ENCODE measurements around the gene ATAD3A. TPM values are rescaled to one million over a fixed set of nuclear protein-coding genes. Genes with fewer than 3 reads are reported as not detected.

The ATAD3A gene
- total RNA-seq (2014; rRNA removed; shearing (Covaris generic)) (71.4 and 80.3 TPM in 2 replicates), polyA plus RNA-seq (2016; fragmentation: Nextera tagmentation; extraction: Ambion mirVana) (36.5 and 39.3 TPM in 2 replicates)
- long read RNA-seq, transcript ATAD3A-203 (16 exons, 2,492 nt): major isoform, 45 of 55 reads
- long read RNA-seq, partial matches to known transcripts: 5 of 55 reads
- long read RNA-seq, other reads (novel, unspliced or antisense): 5 of 55 reads

DNA sequence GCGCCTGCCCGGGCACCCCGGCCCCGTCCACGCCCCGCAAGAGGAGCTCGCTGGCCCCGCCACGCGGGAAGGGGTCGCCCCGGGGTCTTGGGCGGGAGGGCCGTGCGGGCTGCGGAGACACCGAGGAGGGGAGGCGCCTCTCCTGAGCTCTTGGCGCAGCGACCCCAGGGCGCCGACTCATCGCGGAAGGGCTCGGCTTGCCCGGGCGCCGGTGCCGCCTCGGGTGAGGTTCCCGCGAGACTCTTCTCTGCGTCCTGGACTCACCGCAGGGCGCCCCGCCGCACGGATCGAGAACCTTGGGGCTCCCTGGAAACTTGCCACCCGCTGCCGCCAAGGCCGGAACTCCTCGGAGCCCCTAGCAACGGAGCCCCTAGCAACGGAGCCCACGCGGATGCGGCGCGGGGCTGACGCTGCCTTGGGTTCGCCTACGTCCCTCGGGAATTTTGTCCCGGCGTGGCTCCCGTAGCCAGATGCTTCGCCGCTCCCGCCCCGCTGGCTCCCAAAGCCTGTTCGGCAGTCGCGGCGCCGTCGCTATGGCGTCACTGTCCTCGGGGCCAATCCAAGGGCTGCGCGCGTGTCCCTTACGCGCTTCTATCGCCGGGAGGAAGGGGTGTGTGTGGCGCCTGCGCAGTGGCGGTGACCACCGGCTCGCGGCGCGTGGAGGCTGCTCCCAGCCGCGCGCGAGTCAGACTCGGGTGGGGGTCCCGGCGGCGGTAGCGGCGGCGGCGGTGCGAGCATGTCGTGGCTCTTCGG, at the start of gene ATAD3A:
Gene ATAD3A (plus strand): TSS at position 630 of the 753 bp plus-strand sequence. CDS start 107 bp downstream, at position 737.
- peaks cover 18% of the 10 kb centered on the region for H3K79me2 ChIP-seq (replicated peaks; ENCODE audit: insufficient read depth)
- TF ChIP-seq, protein P1, sequence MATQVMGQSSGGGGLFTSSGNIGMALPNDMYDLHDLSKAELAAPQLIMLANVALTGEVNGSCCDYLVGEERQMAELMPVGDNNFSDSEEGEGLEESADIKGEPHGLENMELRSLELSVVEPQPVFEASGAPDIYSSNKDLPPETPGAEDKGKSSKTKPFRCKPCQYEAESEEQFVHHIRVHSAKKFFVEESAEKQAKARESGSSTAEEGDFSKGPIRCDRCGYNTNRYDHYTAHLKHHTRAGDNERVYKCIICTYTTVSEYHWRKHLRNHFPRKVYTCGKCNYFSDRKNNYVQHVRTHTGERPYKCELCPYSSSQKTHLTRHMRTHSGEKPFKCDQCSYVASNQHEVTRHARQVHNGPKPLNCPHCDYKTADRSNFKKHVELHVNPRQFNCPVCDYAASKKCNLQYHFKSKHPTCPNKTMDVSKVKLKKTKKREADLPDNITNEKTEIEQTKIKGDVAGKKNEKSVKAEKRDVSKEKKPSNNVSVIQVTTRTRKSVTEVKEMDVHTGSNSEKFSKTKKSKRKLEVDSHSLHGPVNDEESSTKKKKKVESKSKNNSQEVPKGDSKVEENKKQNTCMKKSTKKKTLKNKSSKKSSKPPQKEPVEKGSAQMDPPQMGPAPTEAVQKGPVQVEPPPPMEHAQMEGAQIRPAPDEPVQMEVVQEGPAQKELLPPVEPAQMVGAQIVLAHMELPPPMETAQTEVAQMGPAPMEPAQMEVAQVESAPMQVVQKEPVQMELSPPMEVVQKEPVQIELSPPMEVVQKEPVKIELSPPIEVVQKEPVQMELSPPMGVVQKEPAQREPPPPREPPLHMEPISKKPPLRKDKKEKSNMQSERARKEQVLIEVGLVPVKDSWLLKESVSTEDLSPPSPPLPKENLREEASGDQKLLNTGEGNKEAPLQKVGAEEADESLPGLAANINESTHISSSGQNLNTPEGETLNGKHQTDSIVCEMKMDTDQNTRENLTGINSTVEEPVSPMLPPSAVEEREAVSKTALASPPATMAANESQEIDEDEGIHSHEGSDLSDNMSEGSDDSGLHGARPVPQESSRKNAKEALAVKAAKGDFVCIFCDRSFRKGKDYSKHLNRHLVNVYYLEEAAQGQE (IDR thresholded peaks at IDR 0.05; ENCODE audit: unreplicated experiment): no peak
- TF ChIP-seq, protein P2, sequence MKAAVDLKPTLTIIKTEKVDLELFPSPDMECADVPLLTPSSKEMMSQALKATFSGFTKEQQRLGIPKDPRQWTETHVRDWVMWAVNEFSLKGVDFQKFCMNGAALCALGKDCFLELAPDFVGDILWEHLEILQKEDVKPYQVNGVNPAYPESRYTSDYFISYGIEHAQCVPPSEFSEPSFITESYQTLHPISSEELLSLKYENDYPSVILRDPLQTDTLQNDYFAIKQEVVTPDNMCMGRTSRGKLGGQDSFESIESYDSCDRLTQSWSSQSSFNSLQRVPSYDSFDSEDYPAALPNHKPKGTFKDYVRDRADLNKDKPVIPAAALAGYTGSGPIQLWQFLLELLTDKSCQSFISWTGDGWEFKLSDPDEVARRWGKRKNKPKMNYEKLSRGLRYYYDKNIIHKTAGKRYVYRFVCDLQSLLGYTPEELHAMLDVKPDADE (IDR thresholded peaks at IDR 0.05): peak; percentile 82
- TF ChIP-seq ZNF114 (CRISPR knock-in tag; IDR thresholded peaks at IDR 0.05) (no peak), STAT1 (IDR thresholded peaks at IDR 0.05; ENCODE audit: unreplicated experiment) (no peak), JUNB (IDR thresholded peaks at IDR 0.05; ENCODE audit: unreplicated experiment) (no peak), ZNF331 (CRISPR knock-in tag; IDR thresholded peaks at IDR 0.05; ENCODE audit: low read depth) (no peak), NANOG (IDR thresholded peaks at IDR 0.05; ENCODE audit: borderline replicate concordance) (no peak), EZH2 (IDR thresholded peaks at IDR 0.05; ENCODE audit: low read depth, unreplicated experiment) (no peak), POLR2AphosphoS5 (IDR thresholded peaks at IDR 0.05; ENCODE audit: low read depth) (peak; percentile 61), EZH2phosphoT487 (IDR thresholded peaks at IDR 0.05; ENCODE audit: unreplicated experiment) (no peak), CREB1 (CRISPR knock-in tag; IDR thresholded peaks at IDR 0.05; ENCODE audit: low read depth) (peak; percentile 97)
- TF ChIP-seq, protein P3, sequence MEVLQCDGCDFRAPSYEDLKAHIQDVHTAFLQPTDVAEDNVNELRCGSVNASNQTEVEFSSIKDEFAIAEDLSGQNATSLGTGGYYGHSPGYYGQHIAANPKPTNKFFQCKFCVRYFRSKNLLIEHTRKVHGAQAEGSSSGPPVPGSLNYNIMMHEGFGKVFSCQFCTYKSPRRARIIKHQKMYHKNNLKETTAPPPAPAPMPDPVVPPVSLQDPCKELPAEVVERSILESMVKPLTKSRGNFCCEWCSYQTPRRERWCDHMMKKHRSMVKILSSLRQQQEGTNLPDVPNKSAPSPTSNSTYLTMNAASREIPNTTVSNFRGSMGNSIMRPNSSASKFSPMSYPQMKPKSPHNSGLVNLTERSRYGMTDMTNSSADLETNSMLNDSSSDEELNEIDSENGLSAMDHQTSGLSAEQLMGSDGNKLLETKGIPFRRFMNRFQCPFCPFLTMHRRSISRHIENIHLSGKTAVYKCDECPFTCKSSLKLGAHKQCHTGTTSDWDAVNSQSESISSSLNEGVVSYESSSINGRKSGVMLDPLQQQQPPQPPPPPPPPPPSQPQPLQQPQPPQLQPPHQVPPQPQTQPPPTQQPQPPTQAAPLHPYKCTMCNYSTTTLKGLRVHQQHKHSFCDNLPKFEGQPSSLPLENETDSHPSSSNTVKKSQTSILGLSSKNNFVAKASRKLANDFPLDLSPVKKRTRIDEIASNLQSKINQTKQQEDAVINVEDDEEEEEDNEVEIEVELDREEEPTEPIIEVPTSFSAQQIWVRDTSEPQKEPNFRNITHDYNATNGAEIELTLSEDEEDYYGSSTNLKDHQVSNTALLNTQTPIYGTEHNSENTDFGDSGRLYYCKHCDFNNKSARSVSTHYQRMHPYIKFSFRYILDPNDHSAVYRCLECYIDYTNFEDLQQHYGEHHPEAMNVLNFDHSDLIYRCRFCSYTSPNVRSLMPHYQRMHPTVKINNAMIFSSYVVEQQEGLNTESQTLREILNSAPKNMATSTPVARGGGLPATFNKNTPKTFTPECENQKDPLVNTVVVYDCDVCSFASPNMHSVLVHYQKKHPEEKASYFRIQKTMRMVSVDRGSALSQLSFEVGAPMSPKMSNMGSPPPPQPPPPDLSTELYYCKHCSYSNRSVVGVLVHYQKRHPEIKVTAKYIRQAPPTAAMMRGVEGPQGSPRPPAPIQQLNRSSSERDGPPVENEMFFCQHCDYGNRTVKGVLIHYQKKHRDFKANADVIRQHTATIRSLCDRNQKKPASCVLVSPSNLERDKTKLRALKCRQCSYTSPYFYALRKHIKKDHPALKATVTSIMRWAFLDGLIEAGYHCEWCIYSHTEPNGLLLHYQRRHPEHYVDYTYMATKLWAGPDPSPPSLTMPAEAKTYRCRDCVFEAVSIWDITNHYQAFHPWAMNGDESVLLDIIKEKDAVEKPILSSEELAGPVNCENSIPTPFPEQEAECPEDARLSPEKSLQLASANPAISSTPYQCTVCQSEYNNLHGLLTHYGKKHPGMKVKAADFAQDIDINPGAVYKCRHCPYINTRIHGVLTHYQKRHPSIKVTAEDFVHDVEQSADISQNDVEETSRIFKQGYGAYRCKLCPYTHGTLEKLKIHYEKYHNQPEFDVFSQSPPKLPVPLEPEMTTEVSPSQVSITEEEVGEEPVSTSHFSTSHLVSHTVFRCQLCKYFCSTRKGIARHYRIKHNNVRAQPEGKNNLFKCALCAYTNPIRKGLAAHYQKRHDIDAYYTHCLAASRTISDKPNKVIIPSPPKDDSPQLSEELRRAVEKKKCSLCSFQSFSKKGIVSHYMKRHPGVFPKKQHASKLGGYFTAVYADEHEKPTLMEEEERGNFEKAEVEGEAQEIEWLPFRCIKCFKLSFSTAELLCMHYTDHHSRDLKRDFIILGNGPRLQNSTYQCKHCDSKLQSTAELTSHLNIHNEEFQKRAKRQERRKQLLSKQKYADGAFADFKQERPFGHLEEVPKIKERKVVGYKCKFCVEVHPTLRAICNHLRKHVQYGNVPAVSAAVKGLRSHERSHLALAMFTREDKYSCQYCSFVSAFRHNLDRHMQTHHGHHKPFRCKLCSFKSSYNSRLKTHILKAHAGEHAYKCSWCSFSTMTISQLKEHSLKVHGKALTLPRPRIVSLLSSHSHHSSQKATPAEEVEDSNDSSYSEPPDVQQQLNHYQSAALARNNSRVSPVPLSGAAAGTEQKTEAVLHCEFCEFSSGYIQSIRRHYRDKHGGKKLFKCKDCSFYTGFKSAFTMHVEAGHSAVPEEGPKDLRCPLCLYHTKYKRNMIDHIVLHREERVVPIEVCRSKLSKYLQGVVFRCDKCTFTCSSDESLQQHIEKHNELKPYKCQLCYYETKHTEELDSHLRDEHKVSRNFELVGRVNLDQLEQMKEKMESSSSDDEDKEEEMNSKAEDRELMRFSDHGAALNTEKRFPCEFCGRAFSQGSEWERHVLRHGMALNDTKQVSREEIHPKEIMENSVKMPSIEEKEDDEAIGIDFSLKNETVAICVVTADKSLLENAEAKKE (CRISPR knock-in tag; IDR thresholded peaks at IDR 0.05): no peak
- TF ChIP-seq, protein P4, sequence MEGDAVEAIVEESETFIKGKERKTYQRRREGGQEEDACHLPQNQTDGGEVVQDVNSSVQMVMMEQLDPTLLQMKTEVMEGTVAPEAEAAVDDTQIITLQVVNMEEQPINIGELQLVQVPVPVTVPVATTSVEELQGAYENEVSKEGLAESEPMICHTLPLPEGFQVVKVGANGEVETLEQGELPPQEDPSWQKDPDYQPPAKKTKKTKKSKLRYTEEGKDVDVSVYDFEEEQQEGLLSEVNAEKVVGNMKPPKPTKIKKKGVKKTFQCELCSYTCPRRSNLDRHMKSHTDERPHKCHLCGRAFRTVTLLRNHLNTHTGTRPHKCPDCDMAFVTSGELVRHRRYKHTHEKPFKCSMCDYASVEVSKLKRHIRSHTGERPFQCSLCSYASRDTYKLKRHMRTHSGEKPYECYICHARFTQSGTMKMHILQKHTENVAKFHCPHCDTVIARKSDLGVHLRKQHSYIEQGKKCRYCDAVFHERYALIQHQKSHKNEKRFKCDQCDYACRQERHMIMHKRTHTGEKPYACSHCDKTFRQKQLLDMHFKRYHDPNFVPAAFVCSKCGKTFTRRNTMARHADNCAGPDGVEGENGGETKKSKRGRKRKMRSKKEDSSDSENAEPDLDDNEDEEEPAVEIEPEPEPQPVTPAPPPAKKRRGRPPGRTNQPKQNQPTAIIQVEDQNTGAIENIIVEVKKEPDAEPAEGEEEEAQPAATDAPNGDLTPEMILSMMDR (conservative IDR thresholded peaks at IDR 0.05; ENCODE audit: low read depth in 2 of 2): no peak
- H3K4me1 Mint-ChIP-seq: peaks cover 8% of the 10 kb centered on the region; the same call in 2 of the 3 replicates
- H3K27ac ChIP-seq (ENCODE audit: low read depth): peak within 1 kb of the TSS; percentile 91
- ATAC-seq (peak; percentile 83), DNase-seq (ENCODE audit: low spot score) (peak; percentile 99)
- H3K4me3 Mint-ChIP-seq: peak within 1 kb of the TSS; percentile 91
- H3K36me3 Mint-ChIP-seq (ENCODE audit: low read depth): peaks cover 5% of the 10 kb centered on the region
- 0 out of 2 replicates have a peak within 1 kb of the TSS, but pooled peaks have one; percentile 66 for H2AFZ ChIP-seq
- no peaks in the 10 kb centered on the region for H3K9me2 ChIP-seq (ENCODE audit: insufficient read depth)
- no peaks in the 10 kb centered on the region for H3K9me3 Mint-ChIP-seq
- H4K20me1 ChIP-seq (replicated peaks; ENCODE audit: insufficient read depth): no peaks in the 10 kb centered on the region
- 0 out of 2 replicates have a peak, but pooled peaks cover 2% of the 10 kb centered on the region for H3F3A ChIP-seq (replicated peaks; ENCODE audit: low read depth)
- peaks cover 4% of the 10 kb centered on the region; the same call in 1 of the 2 replicates for H3K36me3 ChIP-seq (ENCODE audit: insufficient read depth)
- peak within 1 kb of the TSS; percentile 99 for H3K27ac Mint-ChIP-seq
- H3K27me3 Mint-ChIP-seq (ENCODE audit: insufficient read depth, low read depth, poor library complexity): peaks cover 9% of the 10 kb centered on the region
- no peaks in the 10 kb centered on the region for H3K27me3 ChIP-seq (ENCODE audit: insufficient read depth)
- H3K4me2 ChIP-seq: peak within 1 kb of the TSS; percentile 88
- no peaks in the 10 kb centered on the region for H3K4me1 ChIP-seq (ENCODE audit: insufficient read depth)
- H3K4me3 ChIP-seq: peak within 1 kb of the TSS; percentile 80

Measured in GM23338 (cell line).